GM21423 (cell line): Measurements from ENCODE around the gene AOAH.

Source experiments
- ATAC-seq: cut with Tn5 transposase; IDR thresholded peaks from one replicate; pipeline ENCODE4 v1.9.1; 2021; ENCODE audit warnings: mild to moderate bottlenecking, moderate library complexity; ENCODE audit not compliant: unreplicated experiment

Gene AOAH

GRCh38 chr7:36604806-36605205 is 119.5 kb downstream of the AOAH start:
- no peak for ATAC-seq

GRCh38 chr7:36602934-36603887 is 121.1 kb downstream of the AOAH start:
- ATAC-seq: no peak

- no peak for ATAC-seq
Measured at GRCh38 chr7:36602511-36602910, 121.8 kb downstream of the AOAH start.

- ATAC-seq: no peak
Measured at GRCh38 chr7:36601601-36602000, 122.7 kb downstream of the AOAH start.

GRCh38 chr7:36600869-36601530 is 123.3 kb downstream of the AOAH start:
- no peak for ATAC-seq

- no peak for ATAC-seq
Measured at GRCh38 chr7:36600314-36600682, 124.0 kb downstream of the AOAH start.

GRCh38 chr7:36599645-36600313 is 124.5 kb downstream of the AOAH start:
- no peak for ATAC-seq

GRCh38 chr7:36598054-36598674 is 126.1 kb downstream of the AOAH start:
- ATAC-seq: no peak

- ATAC-seq: no peak
Measured at GRCh38 chr7:36597090-36597773, 127.1 kb downstream of the AOAH start.

- no peak for ATAC-seq
Measured at GRCh38 chr7:36594445-36594844, 129.8 kb downstream of the AOAH start.

- no peak for ATAC-seq
Measured at GRCh38 chr7:36591636-36592035, 132.7 kb downstream of the AOAH start.

- ATAC-seq: no peak
Measured at GRCh38 chr7:36589391-36589790, 134.9 kb downstream of the AOAH start.

- ATAC-seq: no peak
Measured at GRCh38 chr7:36583318-36583717, 141.0 kb downstream of the AOAH start.

GRCh38 chr7:36575832-36576231 is 148.5 kb downstream of the AOAH start:
- ATAC-seq: no peak

- ATAC-seq: no peak
Measured at GRCh38 chr7:36573066-36573465, 151.2 kb downstream of the AOAH start.

- ATAC-seq: no peak
Measured at GRCh38 chr7:36571190-36571560, 153.1 kb downstream of the AOAH start.

- ATAC-seq: no peak
Measured at GRCh38 chr7:36570528-36571189, 153.6 kb downstream of the AOAH start.

GRCh38 chr7:36568452-36568849 is 155.8 kb downstream of the AOAH start:
- no peak for ATAC-seq

GRCh38 chr7:36567699-36568451 is 156.4 kb downstream of the AOAH start:
- ATAC-seq: no peak
